NOMO-1 treated with dmso at 0.1 percent for 144 hours (cell line): ENCODE measurements around the gene STRIP1.

Experiments used
- DNase-seq: peaks from one replicate; lab custom pipeline; 2025; ENCODE audit not compliant: unreplicated experiment; lab: John Stamatoyannopoulos, UW

Gene STRIP1

GRCh38 chr1:110049801-110050601, 15.6 kb downstream of the STRIP1 start:
- no peak for DNase-seq

GRCh38 chr1:110050602-110051261, 16.3 kb downstream of the STRIP1 start:
- DNase-seq: no peak

- no peak for DNase-seq
Measured at GRCh38 chr1:110051262-110051648, 16.8 kb downstream of the STRIP1 start.

- no peak for DNase-seq
Measured at GRCh38 chr1:110053552-110054428, 19.4 kb downstream of the STRIP1 start.

GRCh38 chr1:110055493-110056284, 21.3 kb downstream of the STRIP1 start:
- DNase-seq: no peak

- DNase-seq: no peak
Measured at GRCh38 chr1:110056285-110056683, 21.9 kb downstream of the STRIP1 start.

- no peak for DNase-seq
Measured at GRCh38 chr1:110056776-110057175, 22.4 kb downstream of the STRIP1 start.

GRCh38 chr1:110057963-110058518, 23.6 kb downstream of the STRIP1 start:
- DNase-seq: no peak

- no peak for DNase-seq
Measured at GRCh38 chr1:110058591-110058990, 24.2 kb downstream of the STRIP1 start.

- no peak for DNase-seq
Measured at GRCh38 chr1:110059133-110059863, 24.9 kb downstream of the STRIP1 start.

- DNase-seq: no peak
Measured at GRCh38 chr1:110060034-110060661, 25.7 kb downstream of the STRIP1 start.

GRCh38 chr1:110060662-110061060, 26.2 kb downstream of the STRIP1 start:
- no peak for DNase-seq

- DNase-seq: no peak
Measured at GRCh38 chr1:110061341-110061740, 26.9 kb downstream of the STRIP1 start.

GRCh38 chr1:110062612-110063011, 28.2 kb downstream of the STRIP1 start:
- DNase-seq: no peak

- no peak for DNase-seq
Measured at GRCh38 chr1:110063781-110064180, 29.4 kb downstream of the STRIP1 start.

GRCh38 chr1:110064576-110065337, 30.3 kb downstream of the STRIP1 start:
- DNase-seq: no peak

- no peak for DNase-seq
Measured at GRCh38 chr1:110065841-110066240, 31.4 kb downstream of the STRIP1 start.

GRCh38 chr1:110067479-110067892, 33.1 kb downstream of the STRIP1 start:
- no peak for DNase-seq
